Tibial nerve (tissue), 4 donors: ENCODE results near the gene MAN1B1.

ENCODE experiments used
- CTCF ChIP-seq, 5 experiments: fragments of 200-600 bp in 3 of 5; fragments of 450-650 bp in 2 of 5; sonication (generic) in 3 of 5; IDR thresholded peaks; one replicate each; pipeline ENCODE4 v1.5.1; 2016 to 2019; ENCODE audit warnings: antibody characterized with exemption in 5 of 5, mild to moderate bottlenecking in 3 of 5, moderate library complexity in 2 of 5
- EP300 ChIP-seq, 2 donors: sonication (generic); formaldehyde crosslinking; IDR thresholded peaks; one replicate each; pipeline ENCODE4 v1.6.1; 2017; ENCODE audit warnings: antibody characterized with exemption in 2 of 2, mild to moderate bottlenecking in 1 of 2
- POLR2A ChIP-seq, 2 donors: fragments of 450-650 bp; IDR thresholded peaks; one replicate each; pipeline ENCODE4 v1.6.1; 2017; ENCODE audit warnings: antibody characterized with exemption in 2 of 2, mild to moderate bottlenecking in 2 of 2, moderate library complexity in 2 of 2

DNA sequence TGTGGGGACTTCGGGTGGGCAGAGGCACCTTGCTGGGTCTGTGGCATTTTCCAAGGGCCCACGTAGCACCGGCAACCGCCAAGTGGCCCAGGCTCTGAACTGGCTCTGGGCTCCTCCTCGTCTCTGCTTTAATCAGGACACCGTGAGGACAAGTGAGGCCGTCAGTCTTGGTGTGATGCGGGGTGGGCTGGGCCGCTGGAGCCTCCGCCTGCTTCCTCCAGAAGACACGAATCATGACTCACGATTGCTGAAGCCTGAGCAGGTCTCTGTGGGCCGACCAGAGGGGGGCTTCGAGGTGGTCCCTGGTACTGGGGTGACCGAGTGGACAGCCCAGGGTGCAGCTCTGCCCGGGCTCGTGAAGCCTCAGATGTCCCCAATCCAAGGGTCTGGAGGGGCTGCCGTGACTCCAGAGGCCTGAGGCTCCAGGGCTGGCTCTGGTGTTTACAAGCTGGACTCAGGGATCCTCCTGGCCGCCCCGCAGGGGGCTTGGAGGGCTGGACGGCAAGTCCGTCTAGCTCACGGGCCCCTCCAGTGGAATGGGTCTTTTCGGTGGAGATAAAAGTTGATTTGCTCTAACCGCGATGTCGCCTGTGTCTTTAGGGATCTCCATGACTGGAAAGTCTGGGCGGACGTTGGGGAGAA lies 21.9 kb downstream of the MAN1B1 start:
- TF ChIP-seq CTCF (IDR thresholded peaks at IDR 0.05) (no peak), POLR2A (IDR thresholded peaks at IDR 0.05) (no peak), EP300 (IDR thresholded peaks at IDR 0.05) (no peak)
